Endothelial cell of umbilical vein (primary cell): Measurements from ENCODE around the gene FOXP4. TPM values are rescaled to one million over a fixed set of nuclear protein-coding genes. Genes with fewer than 3 reads are reported as not detected.
"Not testable (repeated sequence)": the region's sequence is repeated elsewhere in the genome, so short reads cannot be mapped to it uniquely, and the experiment has no call there.

ENCODE experiments used
- BruUV-seq: library from RNA; stranded (reverse); fragments of 400-500 nt; replicated peaks from 2 replicates; lab custom pipeline; 2021; lab: Mats Ljungman, UMichigan
- CTCF ChIA-PET: fragments of 300-600, 350-600 bp; sonication (Branson Sonifier 250); formaldehyde crosslinking; loops from one replicate; lab custom pipeline; 2021; ENCODE audit warnings: antibody characterized with exemption, inconsistent platforms; lab: Charles Lee
- POLR2A ChIA-PET: fragments of 300-600, 350-600 bp; sonication (Branson Sonifier 250); formaldehyde crosslinking; loops from one replicate; lab custom pipeline; 2021; ENCODE audit warnings: antibody characterized with exemption, inconsistent platforms; lab: Charles Lee
- DNase-seq: peaks from one replicate; pipeline ENCODE4 v3.0.0-alpha.2; 2011; ENCODE audit warnings: low read depth, low spot score
- FAIRE-seq: peaks from 2 replicates; lab custom pipeline; 2011; peaks lifted over from hg19 to GRCh38; lab: Jason Lieb, UNC
- H2AFZ ChIP-seq: 2 replicates; pipeline ENCODE4 v1.6.0; 2012; ENCODE audit warnings: low read depth, low read length, control low read depth, inconsistent platforms
- H3K27ac ChIP-seq: 2 replicates; pipeline ENCODE4 v1.5.1; 2011; ENCODE audit warnings: low read depth, mild to moderate bottlenecking, control low read depth, low read length, moderate library complexity; ENCODE audit not compliant: insufficient read depth
- H3K27me3 ChIP-seq, 2 experiments: 2 replicates each; pipeline versions ENCODE4 v1.6.0 to v1.6.1; 2011; ENCODE audit warnings: low read length in 2 of 2, mixed read lengths in 1 of 2; ENCODE audit not compliant: control insufficient read depth in 2 of 2, insufficient read depth in 2 of 2
- H3K36me3 ChIP-seq, 2 experiments: 2 replicates in 1 of 2; 3 replicates in 1 of 2; pipeline ENCODE4 v1.5.1; 2011; ENCODE audit warnings: low read length in 2 of 2, mild to moderate bottlenecking in 1 of 2, moderate library complexity in 1 of 2; ENCODE audit not compliant: control insufficient read depth in 2 of 2, insufficient read depth in 2 of 2; ENCODE audit errors: extremely low read depth in 1 of 2
- H3K4me1 ChIP-seq: 3 replicates; pipeline ENCODE4 v1.5.1; 2011; ENCODE audit warnings: mild to moderate bottlenecking, low read length; ENCODE audit not compliant: control insufficient read depth, insufficient read depth; ENCODE audit errors: extremely low read depth
- H3K4me2 ChIP-seq: 2 replicates; pipeline ENCODE4 v1.6.1; 2011; ENCODE audit warnings: low read length, control low read depth, mixed read lengths; ENCODE audit not compliant: insufficient read depth
- H3K4me3 ChIP-seq, 3 experiments: fragments of 200-600 bp in 1 of 3; sonication (generic), shearing (Covaris generic) in 1 of 3; replicated peaks in 1 of 3; 2 replicates each; pipeline ENCODE4 v1.5.1; 2011 to 2016; ENCODE audit warnings: control low read depth in 3 of 3, low read length in 3 of 3, mild to moderate bottlenecking in 2 of 3, inconsistent platforms in 1 of 3, low read depth in 1 of 3, moderate library complexity in 1 of 3; ENCODE audit not compliant: insufficient read depth in 1 of 3
- H3K79me2 ChIP-seq: 2 replicates; pipeline ENCODE4 v1.6.0; 2012; ENCODE audit warnings: low read length, inconsistent platforms; ENCODE audit not compliant: control insufficient read depth, insufficient read depth
- H3K9ac ChIP-seq: replicated peaks from 2 replicates; pipeline ENCODE3; 2011; ENCODE audit warnings: low read length, control low read depth; ENCODE audit not compliant: insufficient read depth; ENCODE audit errors: extremely low read depth
- H3K9me1 ChIP-seq: replicated peaks from 3 replicates; pipeline ENCODE4 v1.6.0; 2011; ENCODE audit warnings: mild to moderate bottlenecking, low read length; ENCODE audit not compliant: control insufficient read depth, insufficient read depth; ENCODE audit errors: extremely low read depth
- H3K9me3 ChIP-seq: replicated peaks from 2 replicates; pipeline ENCODE4 v1.5.1; 2012; ENCODE audit warnings: low read length, inconsistent platforms; ENCODE audit not compliant: control insufficient read depth, insufficient read depth
- H4K20me1 ChIP-seq: replicated peaks from 2 replicates; pipeline ENCODE3; 2011; ENCODE audit warnings: mild to moderate bottlenecking, low read length; ENCODE audit not compliant: control insufficient read depth, insufficient read depth; ENCODE audit errors: extremely low read depth
- EZH2 ChIP-seq: IDR thresholded peaks from 2 replicates; pipeline ENCODE4 v1.6.1; 2012; ENCODE audit warnings: borderline replicate concordance, low read depth, mild to moderate bottlenecking, moderate library complexity, low read length, inconsistent platforms; ENCODE audit not compliant: severe bottlenecking
- FOS ChIP-seq: IDR thresholded peaks from 2 replicates; pipeline ENCODE4 v1.6.1; 2011; ENCODE audit warnings: mild to moderate bottlenecking, low read length, moderate library complexity, borderline replicate concordance; ENCODE audit not compliant: insufficient read depth
- JUN ChIP-seq: IDR thresholded peaks from 2 replicates; pipeline ENCODE4 v1.6.1; 2011; ENCODE audit warnings: borderline replicate concordance, low read depth; ENCODE audit not compliant: insufficient read length, insufficient read depth
- dilution Hi-C: fragments of 300-500 bp; cut with MboI; formaldehyde crosslinking; loops from one replicate; pipeline ENCODE4 v1.15.0; 2019; ENCODE audit warnings: low sequenced_read_pairs; ENCODE audit not compliant: extremely low pct_ligation_motif_present
- intact Hi-C: fragments of 100-400 bp; cut with micrococcal nuclease; formaldehyde crosslinking; loops from one replicate; pipeline ENCODE4 v1.10.0; 2022
- polyA plus RNA-seq, 4 experiments: library from polyadenylated mRNA; depleted of rRNA in 3 of 4; stranded (reverse) in 3 of 4; unstranded in 1 of 4; fragments of >200 nt; gene quantifications; 2 replicates each; pipeline versions ENCODE4 v1.2.1 to v1.2.3, GENCODE V29; 2011 to 2012; ENCODE audit warnings: missing spikeins in 1 of 4
- total RNA-seq: library from RNA; stranded (reverse); gene quantifications from 2 replicates; pipeline ENCODE4 v1.2.3, GENCODE V29; 2021

Gene FOXP4
- total and polyA plus RNA-seq, 2 donors (not counting 3 experiments of a cell fraction or from before 2014, with no cell fraction given), result 5.6 to 23.9 TPM

DNA sequence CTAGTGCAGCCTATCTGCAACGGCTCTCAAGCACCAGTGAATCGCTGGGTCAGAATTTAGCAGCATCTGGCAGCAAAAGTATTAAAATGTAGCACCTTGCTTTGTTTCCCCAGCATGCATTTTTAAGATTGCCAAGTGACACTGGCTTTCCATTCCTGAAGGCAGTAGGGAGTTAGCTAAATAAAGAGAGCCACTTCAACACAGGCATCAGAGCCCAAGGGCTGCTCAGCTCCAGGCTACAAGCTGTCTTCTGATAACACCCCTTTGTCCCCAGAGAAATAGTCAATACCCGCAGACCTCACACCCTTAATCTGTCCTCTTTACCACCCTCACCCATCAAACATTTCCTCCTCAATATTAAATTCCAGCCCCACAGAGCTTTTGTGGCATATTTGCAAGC, 72.4 kb downstream of the FOXP4 start:
- Histone ChIP-seq H3K9me3 (no peaks in the 10 kb centered on the region), H3K4me2 (no peak overlapping the region), H3K79me2 (no peaks in the 10 kb centered on the region), H2AFZ (no peak overlapping the region), H3K4me1 (no peaks in the 10 kb centered on the region), H3K9me1 (no peaks in the 10 kb centered on the region), H4K20me1 (no peaks in the 10 kb centered on the region), H3K9ac (no peak overlapping the region), H3K27ac (no peak overlapping the region), H3K4me3 (no peak overlapping the region), H3K36me3 (no peaks in the 10 kb centered on the region), H3K27me3 (peaks cover 12 to 14% of the 10 kb centered on the region in 2 experiments)
- DNase-seq, result no peak
- TF ChIP-seq EZH2, result no peak
- no peak for TF ChIP-seq JUN
- no peak for TF ChIP-seq FOS
- CTCF ChIA-PET, result interaction anchor here (1.1 to 1.5 kb wide), 4 partner anchors 8 to 23 kb away, joined by 3 to 9 read pairs (median 4); no protein-coding TSS in a partner anchor
- POLR2A ChIA-PET, result no interaction called here
- no TSS peak for BruUV-seq
- dilution Hi-C loops (no loop called here), intact Hi-C loops (no loop called here)
- no peak for FAIRE-seq

DNA sequence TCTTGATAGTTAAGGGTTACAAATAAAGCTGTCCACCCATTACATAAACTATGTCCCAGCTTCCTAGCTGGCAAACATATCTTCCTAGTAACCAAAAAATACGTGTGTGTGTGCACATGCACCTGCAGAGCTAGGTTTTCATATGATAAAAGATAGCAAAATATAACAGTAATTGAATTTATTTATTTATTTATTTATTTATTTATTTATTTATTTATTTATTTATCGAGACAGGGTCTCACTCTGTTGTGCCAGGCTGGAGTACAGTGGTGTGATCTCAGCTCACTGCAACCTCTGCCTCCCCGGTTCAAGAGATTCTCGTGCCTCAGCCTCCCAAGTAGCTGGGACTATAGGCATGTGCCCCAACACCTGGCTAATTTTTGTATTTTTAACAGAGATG, 73.0 kb downstream of the FOXP4 start:
- H3K9me3 ChIP-seq, intact Hi-C loops, H2AFZ ChIP-seq, H3K27ac ChIP-seq, H3K4me3 ChIP-seq, FAIRE-seq, DNase-seq, H3K9me1 ChIP-seq, H3K36me3 ChIP-seq, H3K79me2 ChIP-seq, POLR2A ChIA-PET, H4K20me1 ChIP-seq, H3K9ac ChIP-seq, H3K4me2 ChIP-seq, H3K4me1 ChIP-seq, BruUV-seq, dilution Hi-C loops: not testable (repeated sequence)
- peaks cover 7 to 14% of the 10 kb centered on the region in 2 experiments for H3K27me3 ChIP-seq
- CTCF ChIA-PET, result interaction anchor here (1.1 to 1.5 kb wide), 4 partner anchors 8 to 22 kb away, joined by 3 to 9 read pairs (median 4); no protein-coding TSS in a partner anchor
